GM06990 (cell line): ENCODE results near the gene RBM18.

Experiments used
- DNase-seq: peaks from one replicate; pipeline ENCODE4 v3.0.0-alpha.2; 2011; ENCODE audit not compliant: insufficient read length; ENCODE audit errors: extremely low read depth
- H3K27me3 ChIP-seq: replicated peaks from 2 replicates; pipeline ENCODE4 v1.6.0; 2011; ENCODE audit warnings: low read length; ENCODE audit not compliant: control insufficient read depth, insufficient read depth
- H3K36me3 ChIP-seq: 2 replicates; pipeline ENCODE4 v1.5.1; 2011; ENCODE audit warnings: low read length; ENCODE audit not compliant: control insufficient read depth, insufficient read depth
- H3K4me3 ChIP-seq: replicated peaks from 2 replicates; pipeline ENCODE4 v1.5.1; 2011; ENCODE audit warnings: low read depth, mild to moderate bottlenecking, control low read depth, low read length
- CTCF ChIP-seq: IDR thresholded peaks from 2 replicates; pipeline ENCODE4 v1.5.1; 2011; ENCODE audit warnings: low read length, control low read depth, mild to moderate bottlenecking, inconsistent platforms; ENCODE audit not compliant: insufficient read depth, poor library complexity, severe bottlenecking

The RBM18 gene

GRCh38 chr9:122281368-122281767 lies 16.7 kb upstream of the RBM18 start:
- DNase-seq: no peak
- H3K4me3 ChIP-seq: no peak overlapping the region
- TF ChIP-seq CTCF: no peak
- peaks cover 10% of the 10 kb centered on the region for H3K36me3 ChIP-seq
- H3K27me3 ChIP-seq: no peaks in the 10 kb centered on the region

GRCh38 chr9:122277285-122277897 lies 12.8 kb upstream of the RBM18 start:
- no peak for TF ChIP-seq CTCF
- no peak for DNase-seq
- peaks cover 4% of the 10 kb centered on the region for H3K36me3 ChIP-seq

GRCh38 chr9:122276096-122276495 lies 11.5 kb upstream of the RBM18 start:
- H3K4me3 ChIP-seq: no peak overlapping the region
- TF ChIP-seq CTCF: no peak
- H3K27me3 ChIP-seq: no peaks in the 10 kb centered on the region
- no peak for DNase-seq
- peaks cover 6% of the 10 kb centered on the region for H3K36me3 ChIP-seq

More at GRCh38 chr9:122277285-122277897, 12.8 kb upstream of the RBM18 start:
- no peak overlapping the region for H3K4me3 ChIP-seq
- no peaks in the 10 kb centered on the region for H3K27me3 ChIP-seq

DNA sequence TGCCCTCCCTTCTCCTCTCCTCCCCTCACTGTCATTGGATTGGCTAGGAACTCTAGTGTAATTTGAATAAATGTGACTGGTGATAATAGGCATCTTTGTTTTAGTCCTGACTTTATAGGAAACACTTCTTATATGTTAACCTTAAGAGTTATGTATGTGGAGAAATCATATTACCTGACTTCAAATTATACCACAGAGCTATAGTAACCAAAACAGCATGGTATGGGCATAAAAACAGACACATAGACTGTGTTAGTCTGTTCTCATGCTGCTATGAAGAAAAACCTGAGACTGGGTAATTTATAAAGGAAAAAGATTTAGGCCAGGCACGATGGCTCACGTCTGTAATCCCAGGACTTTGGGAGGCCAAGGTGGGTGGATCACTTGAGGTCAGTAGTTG lies 9.4 kb upstream of the RBM18 start:
- Histone ChIP-seq H3K27me3 (no peaks in the 10 kb centered on the region), H3K36me3 (peaks cover 9% of the 10 kb centered on the region), H3K4me3 (no peak overlapping the region)
- DNase-seq: no peak
- TF ChIP-seq CTCF: no peak

GRCh38 chr9:122268041-122268814 lies 3.6 kb upstream of the RBM18 start:
- no peak overlapping the region for H3K4me3 ChIP-seq
- no peak for TF ChIP-seq CTCF
- DNase-seq: no peak
- peaks cover 7% of the 10 kb centered on the region for H3K36me3 ChIP-seq
- H3K27me3 ChIP-seq: no peaks in the 10 kb centered on the region
